HG03571 (cell line): ENCODE data around the gene GGACT.
"Not testable (repeated sequence)": the region's sequence is repeated elsewhere in the genome, so short reads cannot be mapped to it uniquely, and the experiment has no call there.

Experiments used
- ATAC-seq: cut with Tn5 transposase; IDR thresholded peaks from one replicate; pipeline ENCODE4 v1.9.1; 2021; ENCODE audit not compliant: unreplicated experiment

Gene GGACT

GRCh38 chr13:100601716-100602115 is 13.1 kb upstream of the GGACT start:
- no peak for ATAC-seq

DNA sequence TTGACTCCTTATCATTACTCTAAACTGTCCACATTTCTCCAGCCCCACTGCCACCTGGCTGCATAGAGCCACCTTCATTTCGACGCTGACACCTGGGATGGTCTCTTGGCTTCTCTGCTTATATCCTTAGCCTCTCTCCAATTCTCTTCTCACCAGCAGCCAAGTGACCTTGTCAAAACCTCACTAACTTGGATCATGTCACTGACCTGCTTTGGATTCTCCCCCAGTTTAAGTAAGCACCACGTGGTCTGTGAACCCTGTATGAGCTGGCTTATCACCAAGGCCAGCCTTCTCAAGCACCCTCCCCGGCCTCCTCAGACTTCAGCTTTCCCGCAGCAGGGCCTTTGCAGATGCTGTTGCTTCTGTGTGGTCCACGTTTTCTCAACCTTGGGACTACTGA is 12.3 kb upstream of the GGACT start:
- ATAC-seq: no peak

GRCh38 chr13:100600461-100600860 is 11.9 kb upstream of the GGACT start:
- ATAC-seq: no peak

- no peak for ATAC-seq
Observed at GRCh38 chr13:100597253-100597652, 8.7 kb upstream of the GGACT start.

- no peak for ATAC-seq
Observed at GRCh38 chr13:100596516-100596915, 7.9 kb upstream of the GGACT start.

DNA sequence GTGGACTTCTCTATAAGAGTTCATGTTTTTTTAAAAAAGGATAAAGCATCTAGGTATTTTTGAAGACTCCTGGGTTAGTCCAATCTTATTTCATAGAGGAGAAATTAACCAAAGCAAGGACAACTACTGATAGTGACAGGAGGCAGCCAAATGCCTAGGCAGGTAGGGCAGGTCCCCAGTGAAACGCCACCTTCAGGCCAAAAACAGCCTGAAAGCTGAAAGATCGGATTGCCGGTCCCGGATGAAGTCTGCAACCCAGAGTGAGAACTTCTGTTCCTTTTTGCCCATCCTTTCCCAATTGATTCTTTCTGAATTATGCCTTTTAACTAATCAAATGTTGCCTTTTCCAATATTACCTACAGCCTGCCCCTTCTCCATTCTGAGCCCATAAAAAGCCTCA is 6.1 kb upstream of the GGACT start:
- no peak for ATAC-seq

- ATAC-seq: no peak
Observed at GRCh38 chr13:100594255-100594654, 5.7 kb upstream of the GGACT start.

DNA sequence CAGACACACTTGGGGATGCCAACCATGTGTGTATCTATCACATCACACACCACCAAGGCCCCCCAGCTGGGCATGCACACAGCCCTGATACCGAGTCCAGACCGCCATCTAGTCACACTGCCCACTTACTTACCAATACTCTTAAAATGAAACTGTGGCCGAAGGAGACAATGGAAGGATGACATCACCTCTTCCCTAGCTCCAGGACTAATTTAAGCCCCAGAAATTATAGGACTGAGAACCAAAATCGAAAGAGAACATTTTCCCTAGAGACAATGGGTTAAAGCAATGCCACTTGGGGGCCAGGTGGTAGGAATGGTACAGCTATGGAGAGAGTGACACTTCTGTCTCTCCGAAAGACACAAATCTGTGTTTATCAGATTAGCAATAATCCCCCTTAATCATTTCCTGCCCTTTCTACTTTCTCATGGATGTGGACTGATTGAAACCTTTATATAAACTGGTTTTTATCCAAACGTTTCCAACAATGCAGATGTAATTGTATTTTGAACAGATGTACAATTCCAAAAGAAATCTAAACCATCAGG is 663 bp upstream of the GGACT start:
- no peak for ATAC-seq

GRCh38 chr13:100584896-100585295 is 3.7 kb downstream of the GGACT start:
- ATAC-seq: no peak

GRCh38 chr13:100581504-100581903 is 7.1 kb downstream of the GGACT start:
- no peak for ATAC-seq

- ATAC-seq: no peak
Observed at GRCh38 chr13:100581030-100581429, 7.6 kb downstream of the GGACT start.

DNA sequence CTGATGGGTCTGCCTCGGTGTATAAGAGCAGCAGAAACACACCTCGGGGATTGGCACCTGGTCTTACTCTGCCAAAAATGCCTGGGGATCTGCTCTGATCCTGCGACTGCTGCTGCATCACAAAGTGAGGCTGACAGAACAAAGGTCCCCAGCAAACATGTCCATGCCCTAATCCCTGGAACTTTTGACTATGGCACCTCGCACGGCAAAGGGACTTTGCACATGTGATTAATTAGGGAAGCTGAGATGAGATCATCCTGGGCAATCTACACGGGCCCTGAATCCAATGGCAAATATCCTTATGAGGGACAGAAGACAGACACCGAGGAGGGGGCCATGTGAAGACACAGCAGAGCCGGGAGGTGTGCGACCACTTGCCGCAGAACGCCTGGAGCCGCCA is 8.5 kb downstream of the GGACT start:
- no peak for ATAC-seq

GRCh38 chr13:100577239-100577638 is 11.3 kb downstream of the GGACT start:
- ATAC-seq: not testable (repeated sequence)

- ATAC-seq: peak; percentile 91
Observed at GRCh38 chr13:100573121-100573520, 15.5 kb downstream of the GGACT start.

GRCh38 chr13:100566543-100566942 is 22.0 kb downstream of the GGACT start:
- ATAC-seq: no peak

DNA sequence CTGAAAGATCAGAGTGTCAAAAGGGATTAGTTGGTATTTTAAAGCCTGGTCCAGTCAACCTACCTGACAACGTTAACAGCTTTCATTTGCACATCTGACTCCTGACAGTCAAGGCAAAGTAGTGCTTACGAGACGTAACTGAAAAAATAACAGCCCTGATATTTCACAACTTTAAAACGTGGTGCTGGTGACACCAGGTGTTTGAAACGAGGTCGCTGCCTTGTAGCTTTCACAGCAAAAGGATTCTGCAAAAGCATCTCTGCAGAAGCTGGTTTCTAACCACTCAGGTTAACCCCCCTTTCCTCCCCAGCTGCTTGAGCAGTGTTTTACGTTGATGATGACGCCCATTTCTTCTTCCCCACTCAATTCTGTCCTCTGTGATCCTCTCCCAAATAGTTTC is 23.3 kb downstream of the GGACT start:
- no peak for ATAC-seq

DNA sequence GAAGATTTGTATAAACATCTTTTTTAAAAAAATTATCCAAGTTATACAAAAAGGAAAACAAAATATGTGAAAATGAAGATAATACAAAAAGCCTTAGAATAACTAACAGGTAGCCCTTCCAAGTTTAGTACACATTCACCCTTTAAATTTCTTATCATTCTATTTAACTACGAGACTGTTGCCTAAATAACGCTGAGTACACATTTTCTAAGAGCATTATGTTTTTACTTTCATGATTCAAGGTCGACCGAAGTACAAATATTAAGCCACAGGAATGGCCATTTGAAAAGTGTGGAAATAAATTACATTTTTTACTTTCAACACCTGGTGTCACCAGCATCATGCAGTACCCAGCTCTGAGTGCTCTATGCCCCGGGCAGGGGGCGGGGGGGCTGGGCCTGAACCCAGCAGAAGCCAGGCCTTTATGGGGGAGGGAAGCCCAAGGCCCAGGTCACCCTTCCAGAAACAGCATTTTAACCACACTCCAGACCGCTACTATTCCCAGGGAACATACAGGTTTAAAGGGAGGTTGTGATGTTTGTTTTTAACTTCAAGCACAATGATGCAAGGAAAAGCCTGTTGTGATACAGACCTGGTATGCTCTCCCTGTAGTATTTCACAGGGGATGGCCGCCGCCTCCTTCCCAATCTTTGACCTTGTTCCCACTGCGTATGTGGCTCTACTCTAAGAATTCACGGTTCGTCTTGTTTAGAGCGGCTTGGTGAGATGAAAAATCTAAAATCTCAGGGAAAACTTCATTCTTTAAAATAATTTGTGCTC is 24.0 kb downstream of the GGACT start:
- ATAC-seq: no peak

- ATAC-seq: no peak
Observed at GRCh38 chr13:100563779-100564178, 24.8 kb downstream of the GGACT start.

DNA sequence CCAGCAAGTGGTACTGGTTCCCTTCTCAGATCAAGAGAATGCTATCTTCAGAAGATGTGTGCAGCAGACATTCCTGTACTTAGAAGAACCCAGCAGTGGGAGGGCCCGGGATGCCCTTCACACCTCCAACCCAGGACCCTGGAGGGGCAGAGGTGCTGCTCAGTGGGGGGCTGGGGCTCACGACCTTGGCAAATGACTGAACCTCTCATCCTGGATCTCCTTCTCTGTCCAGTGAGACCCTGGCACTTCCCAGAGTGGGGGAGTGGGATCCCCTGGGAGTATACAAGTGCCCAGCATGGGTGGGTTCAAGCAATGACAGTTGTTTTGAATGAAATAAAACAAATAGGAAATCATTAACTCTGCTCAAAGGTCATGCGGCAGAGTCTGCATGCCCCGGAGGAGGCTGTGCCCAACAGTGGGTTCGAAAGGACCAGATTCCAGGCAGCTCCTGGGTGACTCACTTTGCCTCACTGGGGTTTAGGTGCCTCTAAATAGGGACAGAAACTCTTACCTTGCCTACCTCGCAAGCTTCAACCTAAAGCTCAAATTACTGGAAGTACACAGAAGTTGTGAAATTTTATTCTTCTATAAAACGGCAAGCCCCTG is 26.9 kb downstream of the GGACT start:
- no peak for ATAC-seq

DNA sequence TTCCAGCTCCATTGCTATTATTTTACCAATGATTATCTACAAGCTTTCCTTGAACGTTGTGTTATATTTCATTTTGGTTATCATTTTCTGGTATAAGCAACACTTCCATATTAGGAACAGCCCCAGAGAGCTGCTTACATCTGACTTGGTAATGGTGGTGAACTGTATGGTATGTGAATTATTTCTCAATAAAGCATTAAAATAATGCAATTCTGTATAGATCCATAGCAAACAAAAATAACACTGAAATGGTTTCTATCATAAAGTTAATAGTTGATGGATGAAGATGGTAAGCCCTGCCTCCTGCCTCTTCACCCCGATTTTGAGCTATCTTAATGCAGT is 27.5 kb downstream of the GGACT start:
- ATAC-seq: no peak

- no peak for ATAC-seq
Observed at GRCh38 chr13:100560498-100561157, 28.0 kb downstream of the GGACT start.

DNA sequence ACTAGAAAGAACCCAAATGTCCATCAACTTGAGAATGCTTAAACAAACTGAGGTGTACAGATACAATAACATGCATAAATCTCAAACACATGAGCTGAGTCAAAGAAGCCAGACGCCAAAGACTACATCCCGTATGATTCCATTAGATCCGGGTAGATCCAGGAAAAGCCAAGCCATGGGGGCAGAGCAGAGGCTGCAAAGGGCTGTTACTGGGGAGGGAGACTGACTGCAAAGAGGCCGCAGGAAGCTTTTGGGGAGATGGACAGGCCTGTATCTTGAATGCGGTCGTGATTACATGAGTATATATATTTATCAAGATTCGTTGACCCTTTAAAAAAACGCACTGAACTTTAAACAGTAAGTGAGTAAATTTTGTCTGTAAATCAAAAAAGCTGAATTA is 28.7 kb downstream of the GGACT start:
- no peak for ATAC-seq
